Activated effector memory CD4-positive, alpha-beta T cell treated with Interleukin-2 at 50 U/mL for 16 hours (primary cell): ENCODE data around the gene TSPAN5.

Source experiments
- DNase-seq: peaks from one replicate; pipeline ENCODE4 v3.0.0-alpha.2; 2020

The TSPAN5 gene

GRCh38 chr4:98434816-98435215 lies 223.6 kb downstream of the TSPAN5 start:
- no peak for DNase-seq

- no peak for DNase-seq
Measured at GRCh38 chr4:98433691-98434090, 224.7 kb downstream of the TSPAN5 start.

GRCh38 chr4:98430708-98431403 lies 227.6 kb downstream of the TSPAN5 start:
- DNase-seq: no peak

- no peak for DNase-seq
Measured at GRCh38 chr4:98423009-98423408, 235.4 kb downstream of the TSPAN5 start.

- no peak for DNase-seq
Measured at GRCh38 chr4:98421111-98421510, 237.3 kb downstream of the TSPAN5 start.
